ENCODE data around the gene MFAP3.

DNA sequence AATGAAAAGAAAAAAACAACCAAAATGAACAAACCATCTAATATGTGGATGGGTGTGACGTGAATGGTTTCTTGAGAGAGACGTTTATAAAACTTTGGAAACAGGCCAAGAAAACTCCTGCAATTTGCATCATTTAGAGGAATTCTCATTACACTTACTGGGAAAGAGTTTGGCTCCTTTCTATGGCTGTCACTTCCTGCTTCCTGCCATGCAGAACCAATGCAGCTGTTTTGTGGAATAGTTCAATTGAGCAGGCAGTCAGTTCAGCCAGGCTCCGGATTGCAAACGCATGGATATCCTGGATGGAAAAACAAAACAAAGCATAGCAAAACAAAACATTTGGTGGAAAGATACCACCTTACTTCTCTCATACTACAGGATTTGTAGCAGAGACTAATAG is 36.7 kb upstream of the MFAP3 start:
- peak; percentile 54 to 69 (median 58) for TF ChIP-seq POLR2AphosphoS5 (IDR thresholded peaks at IDR 0.05)
- TF ChIP-seq, protein P1, sequence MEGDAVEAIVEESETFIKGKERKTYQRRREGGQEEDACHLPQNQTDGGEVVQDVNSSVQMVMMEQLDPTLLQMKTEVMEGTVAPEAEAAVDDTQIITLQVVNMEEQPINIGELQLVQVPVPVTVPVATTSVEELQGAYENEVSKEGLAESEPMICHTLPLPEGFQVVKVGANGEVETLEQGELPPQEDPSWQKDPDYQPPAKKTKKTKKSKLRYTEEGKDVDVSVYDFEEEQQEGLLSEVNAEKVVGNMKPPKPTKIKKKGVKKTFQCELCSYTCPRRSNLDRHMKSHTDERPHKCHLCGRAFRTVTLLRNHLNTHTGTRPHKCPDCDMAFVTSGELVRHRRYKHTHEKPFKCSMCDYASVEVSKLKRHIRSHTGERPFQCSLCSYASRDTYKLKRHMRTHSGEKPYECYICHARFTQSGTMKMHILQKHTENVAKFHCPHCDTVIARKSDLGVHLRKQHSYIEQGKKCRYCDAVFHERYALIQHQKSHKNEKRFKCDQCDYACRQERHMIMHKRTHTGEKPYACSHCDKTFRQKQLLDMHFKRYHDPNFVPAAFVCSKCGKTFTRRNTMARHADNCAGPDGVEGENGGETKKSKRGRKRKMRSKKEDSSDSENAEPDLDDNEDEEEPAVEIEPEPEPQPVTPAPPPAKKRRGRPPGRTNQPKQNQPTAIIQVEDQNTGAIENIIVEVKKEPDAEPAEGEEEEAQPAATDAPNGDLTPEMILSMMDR (IDR thresholded peaks at IDR 0.05): no peak
